T-helper 2 cell treated with Interferon-gamma antibody and Interleukin-4, amounts not matched to agents 100 ng/mL and 5 ng/mL, for 36 hours (primary cell): ENCODE measurements around the gene ANGPTL7. TPM values are rescaled to one million over a fixed set of nuclear protein-coding genes. Genes with fewer than 3 reads are reported as not detected.
"Not testable (repeated sequence)": the region's sequence is repeated elsewhere in the genome, so short reads cannot be mapped to it uniquely, and the experiment has no call there.

Experiments used
- intact Hi-C: fragments of 100-400 bp; cut with micrococcal nuclease; formaldehyde crosslinking; loops from one replicate; pipeline ENCODE4 v1.15.1; 2023
- total RNA-seq: library from RNA; stranded (reverse); gene quantifications from 2 replicates; pipeline ENCODE4 v1.2.3, GENCODE V29; 2022

ANGPTL7 gene
- total RNA-seq, 1 donor from 2014 or later: not detected

- intact Hi-C loops: no loop called here
Measured at GRCh38 chr1:11168731-11169130, 20.4 kb upstream of the ANGPTL7 start.

- intact Hi-C loops: no loop called here
Measured at GRCh38 chr1:11169202-11169601, 20.0 kb upstream of the ANGPTL7 start.

- intact Hi-C loops: no loop called here
Measured at GRCh38 chr1:11170102-11170501, 19.1 kb upstream of the ANGPTL7 start.

GRCh38 chr1:11174261-11174942 lies 14.8 kb upstream of the ANGPTL7 start:
- intact Hi-C loops: no loop called here

- intact Hi-C loops: no loop called here
Measured at GRCh38 chr1:11175461-11175860, 13.7 kb upstream of the ANGPTL7 start.

GRCh38 chr1:11176081-11176706 lies 13.0 kb upstream of the ANGPTL7 start:
- intact Hi-C loops: no loop called here

- intact Hi-C loops: no loop called here
Measured at GRCh38 chr1:11178021-11179015, 10.8 kb upstream of the ANGPTL7 start.

- intact Hi-C loops: no loop called here
Measured at GRCh38 chr1:11179125-11179524, 10.0 kb upstream of the ANGPTL7 start.

GRCh38 chr1:11179749-11180148 lies 9.4 kb upstream of the ANGPTL7 start:
- intact Hi-C loops: not testable (repeated sequence)

GRCh38 chr1:11180342-11180744 lies 8.8 kb upstream of the ANGPTL7 start:
- intact Hi-C loops: no loop called here

- intact Hi-C loops: no loop called here
Measured at GRCh38 chr1:11182884-11183283, 6.3 kb upstream of the ANGPTL7 start.

- intact Hi-C loops: no loop called here
Measured at GRCh38 chr1:11184973-11185372, 4.2 kb upstream of the ANGPTL7 start.

- intact Hi-C loops: no loop called here
Measured at GRCh38 chr1:11187000-11187399, 2.2 kb upstream of the ANGPTL7 start.

- intact Hi-C loops: no loop called here
Measured at GRCh38 chr1:11187494-11187893, 1.7 kb upstream of the ANGPTL7 start.

- intact Hi-C loops: no loop called here
Measured at GRCh38 chr1:11187931-11188330, 1.2 kb upstream of the ANGPTL7 start.

GRCh38 chr1:11188381-11188780 lies 774 bp upstream of the ANGPTL7 start:
- intact Hi-C loops: no loop called here

GRCh38 chr1:11193376-11193775 lies 4.2 kb downstream of the ANGPTL7 start:
- intact Hi-C loops: no loop called here

- intact Hi-C loops: no loop called here
Measured at GRCh38 chr1:11194407-11195176, 5.4 kb downstream of the ANGPTL7 start.

- intact Hi-C loops: no loop called here
Measured at GRCh38 chr1:11196945-11197344, 7.8 kb downstream of the ANGPTL7 start.

GRCh38 chr1:11197359-11197758 lies 8.2 kb downstream of the ANGPTL7 start:
- intact Hi-C loops: no loop called here

GRCh38 chr1:11198257-11198656 lies 9.1 kb downstream of the ANGPTL7 start:
- intact Hi-C loops: no loop called here
